Transverse colon (tissue), 4 donors: ENCODE data around the gene GNB4. TPM values are rescaled to one million over a fixed set of nuclear protein-coding genes. Genes with fewer than 3 reads are reported as not detected.

Source experiments
- DNase-seq: peaks from one replicate; pipeline ENCODE4 v3.0.0-alpha.2; 2019
- H3K27ac ChIP-seq, 4 donors: fragments of 200-600 bp; sonication (generic); 2 replicates each; pipeline ENCODE4 v1.5.1; 2016 to 2018; ENCODE audit warnings: inconsistent platforms in 4 of 4
- H3K27me3 ChIP-seq: fragments of 200-600 bp; sonication (generic); 2 replicates; pipeline ENCODE4 v1.5.1; 2017; ENCODE audit warnings: inconsistent platforms
- H3K36me3 ChIP-seq, 4 donors: fragments of 200-600 bp; sonication (generic); 2 replicates each; pipeline ENCODE4 v1.5.1; 2017 to 2019; ENCODE audit warnings: inconsistent platforms in 4 of 4
- H3K4me1 ChIP-seq, 4 donors: fragments of 200-600 bp; sonication (generic); 2 replicates each; pipeline ENCODE4 v1.5.1; 2017 to 2020; ENCODE audit warnings: inconsistent platforms in 4 of 4
- H3K4me3 ChIP-seq, 4 donors: fragments of 200-600 bp; sonication (generic); 1 replicate in 1 of 4; 2 replicates in 3 of 4; pipeline versions ENCODE4 v1.5.1 to v1.6.1; 2017 to 2019; ENCODE audit warnings: inconsistent platforms in 4 of 4
- H3K9me3 ChIP-seq, 2 donors: fragments of 200-600 bp; sonication (generic); 2 replicates each; pipeline ENCODE4 v1.5.1; 2017 to 2019; ENCODE audit warnings: inconsistent platforms in 2 of 2
- CTCF ChIP-seq, 5 experiments: fragments of 200-600 bp in 3 of 5; fragments of 450-650 bp in 2 of 5; sonication (generic) in 3 of 5; IDR thresholded peaks; 1 replicate in 2 of 5; 2 replicates in 3 of 5; pipeline ENCODE4 v1.5.1; 2016 to 2017; ENCODE audit warnings: antibody characterized with exemption in 5 of 5, inconsistent platforms in 3 of 5, mild to moderate bottlenecking in 2 of 5, moderate library complexity in 1 of 5
- EP300 ChIP-seq: sonication (generic); formaldehyde crosslinking; IDR thresholded peaks from one replicate; pipeline ENCODE4 v1.6.1; 2017; ENCODE audit warnings: antibody characterized with exemption, low read depth
- POLR2A ChIP-seq: fragments of 450-650 bp; IDR thresholded peaks from one replicate; pipeline ENCODE4 v1.6.1; 2016; ENCODE audit warnings: antibody characterized with exemption, mild to moderate bottlenecking, moderate library complexity
- POLR2AphosphoS5 ChIP-seq, 3 donors: sonication (generic); formaldehyde crosslinking; IDR thresholded peaks; one replicate each; pipeline ENCODE4 v1.6.1; 2016; ENCODE audit warnings: antibody characterized with exemption in 3 of 3
- WGBS, 2 donors: methylation state at CpG; one replicate each; pipeline ENCODE4 v1.1.5; 2018; ENCODE audit warnings: low coverage in 1 of 2; 5-methylcytosine and 5-hydroxymethylcytosine counted together
- in situ Hi-C, 4 donors: fragments of 200-750 bp; cut with MboI; loops; one replicate each; pipeline versions ENCODE4 v1.15.0 to v1.15.1; 2017; ENCODE audit warnings: low sequenced_read_pairs in 3 of 4, low pct_ligation_motif_present in 1 of 4, low pct_unique_long_range_greater_than_20kb in 1 of 4
- intact Hi-C: fragments of 100-400 bp; cut with DNase I; formaldehyde crosslinking; loops from one replicate; pipeline ENCODE4 v1.15.1; 2023; ENCODE audit warnings: low total_unique reads
- small RNA-seq, 4 donors: library from RNA; depleted of rRNA; stranded (forward); fragments of <200 nt; gene quantifications; one replicate each; pipeline ENCODE3, GENCODE V24; 2016
- total RNA-seq, 4 donors: library from RNA; depleted of rRNA; stranded (reverse); fragments of >200 nt; gene quantifications; one replicate each; pipeline ENCODE4 v1.1.0, GENCODE V29; 2016

The GNB4 gene
- total RNA-seq, 4 donors from 2014 or later: 9.0 to 11.6 (median 10.2) TPM

GRCh38 chr3:179348325-179349013 is 102.8 kb downstream of the GNB4 start:
- DNase-seq: no peak
- intact Hi-C loops (loop anchor here (5.0 to 10.0 kb wide), 2 partner anchors 104 to 216 kb away; partner anchors contain the start of genes ACTL6A and GNB4), in situ Hi-C loops (no loop called here)
- no peaks in the 10 kb centered on the region for H3K9me3 ChIP-seq
- 24 to 29% methylated on average over 4 to 5 of the region's 5 CpGs for WGBS, 2 donors
- peak; percentile 7 to 49 (median 49) for TF ChIP-seq POLR2AphosphoS5 (IDR thresholded peaks at IDR 0.05)
- TF ChIP-seq CTCF (IDR thresholded peaks at IDR 0.05): no peak
- peaks cover 0 to 28% (median 11%) of the 10 kb centered on the region in 4 donors for H3K36me3 ChIP-seq
- H3K4me1 ChIP-seq: peaks cover 6 to 17% (median 7%) of the 10 kb centered on the region in 4 donors
- no peaks in the 10 kb centered on the region for H3K27me3 ChIP-seq
- H3K27ac ChIP-seq: peak overlapping the region; percentile 87 to 94 (median 91)
- peak overlapping the region in 3 of 4 donors; percentile 70 to 80 (median 71) for H3K4me3 ChIP-seq

GRCh38 chr3:179347345-179348194 is 103.7 kb downstream of the GNB4 start, which contains the start of gene MFN1:
MFN1 (plus strand) TSS chr3:179347709; CDS start chr3:179348852, 1,143 bp downstream.
- intact Hi-C loops (loop anchor here (5.0 to 10.0 kb wide), 2 partner anchors 105 to 217 kb away; partner anchors contain the start of genes ACTL6A and GNB4), in situ Hi-C loops (no loop called here)
- H3K27me3 ChIP-seq: no peaks in the 10 kb centered on the region
- peaks cover 6 to 17% (median 7%) of the 10 kb centered on the region in 4 donors for H3K4me1 ChIP-seq
- peaks cover 0 to 21% (median 7%) of the 10 kb centered on the region in 4 donors for H3K36me3 ChIP-seq
- peak; percentile 95 for DNase-seq
- 0% methylated on average over 34 of the region's 63 CpGs; no CpG with 5 or more reads in 1 of the 2 donors for whole genome bisulfite sequencing, 2 donors
- no peaks in the 10 kb centered on the region for H3K9me3 ChIP-seq
- H3K4me3 ChIP-seq: peak within 1 kb of the TSS; percentile 55 to 80 (median 70)
- H3K27ac ChIP-seq: peak within 1 kb of the TSS; percentile 87 to 94 (median 91)
- TF ChIP-seq POLR2AphosphoS5 (IDR thresholded peaks at IDR 0.05) (peak; percentile 85 to 92 (median 88)), POLR2A (peak; percentile 70), EP300 (no peak)

Small RNA genes lying within 50 kb of the gene (small RNA-seq; reads per million reads assigned to genes)
- 0 reads per million in 4 donors for gene AC007620.1

Other genes with a start within 250 kb of the GNB4 start
- 1 to 10 TPM; 1.1 to 6.8 (median 2.7) TPM for gene KCNMB3, start 200.4 kb downstream of the GNB4 start, total RNA-seq
- gene ZNF639, start 128.4 kb downstream of the GNB4 start, total RNA-seq: 10 to 100 TPM in 3 of 4 donors, 1 to 10 TPM in 1; 9.0 to 42.1 (median 21.9) TPM
- gene MFN1, start 103.8 kb downstream of the GNB4 start, total RNA-seq: 10 to 100 TPM; 46.8 to 69.4 (median 62.6) TPM
- gene ACTL6A, start 111.5 kb upstream of the GNB4 start, total RNA-seq: 10 to 100 TPM in 3 of 4 donors, 1 to 10 TPM in 1; 1.1 to 47.0 (median 28.4) TPM
- gene MRPL47, start 153.2 kb upstream of the GNB4 start, total RNA-seq: 10 to 100 TPM; 10.1 to 26.8 (median 20.7) TPM
- gene NDUFB5, start 153.3 kb upstream of the GNB4 start, total RNA-seq: 100 to 1,000 TPM in 2 of 4 donors, 10 to 100 TPM in 2; 47.5 to 139 (median 88.5) TPM
- gene USP13, start 201.6 kb upstream of the GNB4 start, total RNA-seq: 1 to 10 TPM; 2.0 to 3.7 (median 2.7) TPM